Measurements from ENCODE around the gene SCYL1. TPM values are rescaled to one million over a fixed set of nuclear protein-coding genes. Genes with fewer than 3 reads are reported as not detected.

The SCYL1 gene
- total RNA-seq, 1 donor from 2014 or later = 16.9 TPM

GRCh38 chr11:65478388-65479183 is 46.3 kb upstream of the SCYL1 start:
- Histone ChIP-seq H3F3A (ENCODE audit: low read depth) (peaks cover 30% of the 10 kb centered on the region), H3K4me2 (peak overlapping the region; percentile 91), H3K79me2 (ENCODE audit: low read depth) (peaks cover 72% of the 10 kb centered on the region), H3K27me3 (no peaks in the 10 kb centered on the region), H4K20me1 (ENCODE audit: low read depth) (no peaks in the 10 kb centered on the region), H2AFZ (replicated peaks) (no peak overlapping the region), H3K36me3 (no peaks in the 10 kb centered on the region), H3K9me3 (ENCODE audit: low read depth) (no peaks in the 10 kb centered on the region), H3K4me1 (peaks cover 30% of the 10 kb centered on the region), H3K9ac (no peak overlapping the region), H3K4me3 (no peak overlapping the region), H3K27ac (peak overlapping the region; percentile 87)
- Mint-ChIP-seq H3K4me1 (peaks cover 41% of the 10 kb centered on the region), H3K27me3 (ENCODE audit: insufficient read depth, low read depth) (peaks cover 7% of the 10 kb centered on the region), H3K27ac (peak overlapping the region; percentile 95), H3K36me3 (no peaks in the 10 kb centered on the region), H3K9me3 (no peaks in the 10 kb centered on the region), H3K4me3 (peak overlapping the region; percentile 57)
- peak; percentile 34 for DNase-seq (ENCODE audit: low spot score)
- TF ChIP-seq EZH2 (IDR thresholded peaks at IDR 0.05) (no peak), EZH2phosphoT487 (IDR thresholded peaks at IDR 0.05) (no peak), CTCF (IDR thresholded peaks at IDR 0.05) (no peak)

DNA sequence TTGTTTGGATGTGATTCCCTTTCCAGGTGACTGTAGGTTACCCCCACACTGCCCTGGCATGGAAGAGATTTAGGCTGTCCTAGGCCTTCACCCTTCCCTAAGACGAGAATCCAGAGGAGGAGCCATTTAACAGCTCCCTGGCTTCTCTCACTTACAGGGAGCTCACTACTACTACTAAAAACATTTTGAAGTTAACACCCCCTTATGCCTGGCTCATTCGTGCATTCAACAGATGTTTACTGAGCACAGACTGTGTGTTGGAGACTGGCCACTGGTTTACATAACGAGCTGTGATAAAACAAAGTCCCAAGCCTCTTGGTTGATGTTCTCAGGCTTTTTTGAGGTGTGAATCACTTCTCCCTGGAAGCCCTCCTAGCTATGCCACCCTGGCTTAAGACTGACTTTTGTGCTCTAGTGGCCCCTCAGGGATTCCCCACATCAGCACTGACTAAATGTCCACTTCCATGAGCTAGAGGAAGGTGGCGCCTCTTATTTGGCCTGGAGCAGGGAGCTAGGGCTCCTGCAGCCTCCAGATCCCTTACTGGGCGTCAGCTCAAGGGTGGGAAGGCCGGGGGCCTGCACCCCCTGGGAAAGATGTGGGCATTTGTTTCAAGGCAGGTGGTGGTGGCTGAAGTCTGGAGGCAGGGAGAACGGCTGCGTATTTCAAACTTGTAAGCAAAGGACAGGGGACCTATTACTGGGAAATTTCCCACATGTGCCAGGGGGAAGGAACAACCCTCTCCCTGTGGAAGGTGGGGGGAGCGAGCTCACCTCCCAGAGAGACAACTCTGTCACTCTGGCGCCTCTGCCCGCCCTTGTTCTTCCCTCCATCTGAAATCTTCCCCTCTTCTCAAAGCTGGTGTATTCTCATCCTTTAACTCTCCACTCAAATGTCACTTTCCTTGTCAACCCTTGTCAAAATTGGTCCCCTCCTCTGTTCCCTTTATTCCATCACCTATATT is 45.4 kb upstream of the SCYL1 start:
- Histone ChIP-seq H3K36me3 (no peaks in the 10 kb centered on the region), H3K4me3 (no peak overlapping the region), H3K4me2 (peak overlapping the region; percentile 91), H4K20me1 (ENCODE audit: low read depth) (no peaks in the 10 kb centered on the region), H3K79me2 (ENCODE audit: low read depth) (peaks cover 71% of the 10 kb centered on the region), H3K9ac (no peak overlapping the region), H3F3A (ENCODE audit: low read depth) (peaks cover 30% of the 10 kb centered on the region), H2AFZ (replicated peaks) (no peak overlapping the region), H3K4me1 (peaks cover 30% of the 10 kb centered on the region), H3K9me3 (ENCODE audit: low read depth) (no peaks in the 10 kb centered on the region), H3K27ac (peak overlapping the region; percentile 2), H3K27me3 (no peaks in the 10 kb centered on the region)
- no peaks in the 10 kb centered on the region for H3K9me3 Mint-ChIP-seq
- peaks cover 41% of the 10 kb centered on the region for H3K4me1 Mint-ChIP-seq
- TF ChIP-seq EZH2 (IDR thresholded peaks at IDR 0.05) (no peak), EZH2phosphoT487 (IDR thresholded peaks at IDR 0.05) (no peak), CTCF (IDR thresholded peaks at IDR 0.05) (peak; percentile 48)
- DNase-seq (ENCODE audit: low spot score) = peak; percentile 74
- peak overlapping the region; percentile 0 for H3K27ac Mint-ChIP-seq
- H3K27me3 Mint-ChIP-seq (ENCODE audit: insufficient read depth, low read depth) = peaks cover 7% of the 10 kb centered on the region
- H3K4me3 Mint-ChIP-seq = peak overlapping the region; percentile 57
- no peaks in the 10 kb centered on the region for H3K36me3 Mint-ChIP-seq

DNA sequence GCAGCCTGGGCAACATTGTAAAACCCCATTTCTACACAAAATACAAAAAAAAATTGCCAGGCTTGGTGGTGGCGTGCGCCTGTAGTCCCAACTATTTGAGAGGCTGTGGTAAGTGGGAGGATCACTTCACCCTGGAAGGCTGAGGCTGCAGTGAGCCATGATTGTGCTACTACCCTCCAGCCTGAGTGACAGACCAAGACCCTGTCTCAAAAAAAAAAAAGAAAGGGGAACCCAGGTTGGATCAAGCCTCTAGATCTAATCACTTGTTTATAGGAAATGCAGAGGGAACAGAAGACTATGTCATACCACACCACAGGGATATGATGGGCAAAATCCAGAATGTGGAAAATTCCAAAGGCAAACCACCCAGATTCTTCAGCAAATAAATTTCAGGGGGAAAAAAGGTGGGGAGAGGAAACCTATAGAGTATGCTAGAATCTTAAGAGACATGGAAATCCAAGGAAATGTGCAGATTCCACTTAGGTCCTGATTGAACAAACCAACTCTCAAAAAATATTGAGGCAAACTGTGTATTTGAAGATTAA is 42.5 kb upstream of the SCYL1 start:
- no peak overlapping the region for H3K27ac ChIP-seq
- no peak overlapping the region for H2AFZ ChIP-seq (replicated peaks)
- DNase-seq (ENCODE audit: low spot score) = no peak
- Mint-ChIP-seq H3K36me3 (no peaks in the 10 kb centered on the region), H3K4me3 (peak overlapping the region; percentile 41), H3K4me1 (peaks cover 60% of the 10 kb centered on the region), H3K27ac (peak overlapping the region; percentile 92), H3K27me3 (ENCODE audit: insufficient read depth, low read depth) (peaks cover 5% of the 10 kb centered on the region), H3K9me3 (no peaks in the 10 kb centered on the region)
- H3K4me2 ChIP-seq = no peak overlapping the region
- H3K9ac ChIP-seq = no peak overlapping the region
- TF ChIP-seq CTCF (IDR thresholded peaks at IDR 0.05) = no peak
- TF ChIP-seq EZH2 (IDR thresholded peaks at IDR 0.05) = no peak
- TF ChIP-seq EZH2phosphoT487 (IDR thresholded peaks at IDR 0.05) = no peak
- H3K27me3 ChIP-seq = no peaks in the 10 kb centered on the region
- H3K4me1 ChIP-seq = peaks cover 48% of the 10 kb centered on the region
- peaks cover 53% of the 10 kb centered on the region for H3F3A ChIP-seq (ENCODE audit: low read depth)
- no peaks in the 10 kb centered on the region for H3K9me3 ChIP-seq (ENCODE audit: low read depth)
- H4K20me1 ChIP-seq (ENCODE audit: low read depth) = no peaks in the 10 kb centered on the region
- H3K79me2 ChIP-seq (ENCODE audit: low read depth) = peaks cover 65% of the 10 kb centered on the region
- H3K36me3 ChIP-seq = no peaks in the 10 kb centered on the region
- H3K4me3 ChIP-seq = no peak overlapping the region

Data from neural progenitor cell (in vitro differentiated cells).